GM21515 (cell line): ENCODE measurements around the gene SNX33.
"Not testable (repeated sequence)": the region's sequence is repeated elsewhere in the genome, so short reads cannot be mapped to it uniquely, and the experiment has no call there.

ENCODE experiments used
- ATAC-seq: cut with Tn5 transposase; IDR thresholded peaks from one replicate; pipeline ENCODE4 v1.9.1; 2021; ENCODE audit not compliant: unreplicated experiment

Gene SNX33

DNA sequence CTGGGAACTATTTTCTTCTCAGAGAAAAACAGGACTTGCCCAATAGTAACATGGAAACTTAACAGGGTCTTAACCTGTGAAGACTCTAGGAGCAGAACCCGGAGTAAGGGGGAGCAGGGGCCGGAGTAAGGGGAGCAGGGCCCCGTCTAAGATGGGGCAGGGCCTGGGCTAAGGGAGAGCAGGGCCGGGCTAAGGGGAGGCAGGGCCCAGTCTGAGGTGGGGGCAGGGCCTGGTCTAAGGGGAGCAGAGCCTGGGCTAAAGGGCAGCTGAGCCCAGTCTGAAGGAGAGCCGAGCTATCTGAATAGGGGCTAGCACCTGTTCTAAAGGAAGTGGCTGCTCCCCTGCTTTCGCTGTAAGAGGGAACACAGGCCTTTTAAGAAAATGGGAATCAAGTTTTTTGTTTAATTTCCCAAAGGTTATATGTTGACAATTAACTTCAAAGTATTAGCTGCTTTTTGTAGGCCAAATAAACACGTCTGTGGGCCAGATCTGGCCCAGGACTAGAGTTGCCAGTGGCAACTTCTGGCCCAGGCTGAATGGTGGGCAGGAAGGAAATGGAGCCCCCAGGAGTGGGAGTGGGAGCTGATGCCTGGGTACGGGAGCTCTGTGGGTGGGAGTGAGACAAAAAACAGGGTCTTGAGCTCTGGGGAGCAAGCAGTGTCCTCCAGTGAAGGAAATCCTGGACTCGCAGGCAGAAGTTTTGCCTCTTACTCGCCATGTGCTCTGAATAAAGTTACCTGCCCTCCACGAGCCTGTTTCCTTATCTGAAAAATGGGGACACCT, 32.5 kb downstream of the SNX33 start:
- no peak for ATAC-seq

DNA sequence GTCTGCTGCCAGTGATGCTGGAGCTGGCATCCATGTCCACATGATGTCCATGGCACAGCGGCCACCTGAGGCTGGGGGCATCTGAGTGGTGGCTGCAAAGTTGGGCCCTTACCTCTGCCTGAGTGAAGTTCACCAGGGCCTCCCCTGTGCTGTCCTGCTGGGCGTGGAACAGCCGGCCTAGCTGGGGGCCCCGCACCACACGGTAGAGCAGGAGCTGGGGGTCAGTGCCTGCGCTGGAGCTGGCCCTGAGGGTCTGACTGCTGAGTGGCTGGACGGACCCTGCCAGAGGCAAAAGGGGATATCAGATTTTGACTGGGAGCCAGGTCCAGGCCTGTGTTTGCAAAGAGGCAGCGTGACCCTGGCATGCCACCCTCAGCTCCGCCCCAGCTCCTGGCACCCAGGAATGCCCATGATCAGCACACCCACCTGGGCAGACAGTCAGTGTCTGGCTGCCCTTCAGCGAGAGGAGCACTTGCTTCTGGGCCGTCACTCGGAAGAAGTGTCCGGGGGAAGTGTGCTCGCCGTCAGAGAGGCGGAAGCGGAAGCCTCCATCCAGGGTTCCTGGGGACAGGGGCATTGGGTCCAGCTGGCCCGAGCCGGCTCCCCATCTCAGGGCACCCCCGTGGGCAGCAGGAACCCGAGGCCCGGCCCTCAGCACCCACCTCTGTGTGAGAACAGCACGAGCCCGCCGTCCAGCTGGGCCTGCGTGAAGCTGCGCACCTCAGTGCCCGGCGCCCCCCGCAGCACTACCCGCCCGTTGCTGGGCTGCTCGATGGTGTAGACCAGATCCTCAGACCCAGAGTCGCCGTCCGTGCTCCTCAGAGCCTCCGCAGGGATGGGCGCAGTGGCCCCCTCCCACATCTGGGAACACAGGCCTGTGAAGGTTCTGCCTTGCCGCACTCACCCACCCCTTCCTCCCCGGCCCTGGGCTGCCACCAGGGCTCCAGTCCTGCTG, 34.7 kb downstream of the SNX33 start:
- no peak for ATAC-seq

DNA sequence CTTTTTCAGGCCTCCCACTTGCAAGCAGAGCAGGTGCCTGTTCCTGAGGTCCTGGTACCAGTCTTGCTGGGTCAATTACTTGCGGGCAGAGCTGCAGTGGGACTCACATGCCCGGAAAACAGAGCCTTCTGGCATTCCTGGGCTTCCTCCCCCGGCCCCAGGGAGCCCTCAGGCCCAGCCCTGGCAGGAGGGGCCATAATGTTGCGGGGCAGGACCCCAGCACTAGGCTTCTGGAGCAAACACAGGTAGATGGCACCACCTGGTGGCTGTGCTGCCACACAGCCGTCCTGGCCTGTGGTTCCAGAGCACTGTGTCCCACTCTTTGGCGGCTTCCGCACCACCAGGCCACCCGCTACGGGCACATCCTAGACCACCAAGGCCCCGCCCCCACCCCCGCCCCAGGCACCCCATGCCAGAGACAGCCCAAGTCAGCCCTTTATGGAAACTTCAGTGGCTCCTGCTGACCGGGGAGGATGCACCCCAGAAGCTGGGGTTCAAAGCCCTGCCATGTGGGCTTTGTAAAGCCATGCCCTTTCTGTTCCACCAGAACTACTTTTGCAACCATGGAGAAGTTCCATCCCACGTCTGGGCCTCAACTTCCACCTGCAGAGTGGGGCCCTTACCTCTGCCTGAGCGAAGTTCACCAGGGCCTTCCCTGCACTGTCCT, 36.1 kb downstream of the SNX33 start:
- ATAC-seq, result not testable (repeated sequence)

GRCh38 chr15:75684648-75685047, 36.9 kb downstream of the SNX33 start:
- ATAC-seq, result no peak

DNA sequence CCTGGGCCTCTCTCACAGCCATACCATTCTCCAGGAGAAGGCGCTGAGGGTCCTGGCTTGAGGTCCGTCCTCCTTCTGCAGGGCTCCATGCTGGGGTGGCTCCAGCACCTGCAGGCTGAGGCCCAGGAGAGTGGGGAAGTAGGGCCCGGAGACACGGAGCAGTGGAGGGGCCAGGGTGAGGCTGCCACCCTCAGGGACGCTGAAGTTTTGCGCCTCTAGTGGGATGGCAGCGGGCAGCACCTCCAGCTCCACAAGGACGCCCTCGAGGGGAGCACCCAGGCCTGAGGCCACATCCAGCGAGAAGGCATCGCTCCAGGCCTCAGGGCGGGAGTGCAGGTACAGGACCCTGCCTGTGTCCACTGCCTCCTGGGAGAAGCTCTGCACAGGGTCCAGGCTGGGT, 37.5 kb downstream of the SNX33 start:
- ATAC-seq, result no peak

- not testable (repeated sequence) for ATAC-seq
Observed at GRCh38 chr15:75686212-75686642, 38.5 kb downstream of the SNX33 start.

DNA sequence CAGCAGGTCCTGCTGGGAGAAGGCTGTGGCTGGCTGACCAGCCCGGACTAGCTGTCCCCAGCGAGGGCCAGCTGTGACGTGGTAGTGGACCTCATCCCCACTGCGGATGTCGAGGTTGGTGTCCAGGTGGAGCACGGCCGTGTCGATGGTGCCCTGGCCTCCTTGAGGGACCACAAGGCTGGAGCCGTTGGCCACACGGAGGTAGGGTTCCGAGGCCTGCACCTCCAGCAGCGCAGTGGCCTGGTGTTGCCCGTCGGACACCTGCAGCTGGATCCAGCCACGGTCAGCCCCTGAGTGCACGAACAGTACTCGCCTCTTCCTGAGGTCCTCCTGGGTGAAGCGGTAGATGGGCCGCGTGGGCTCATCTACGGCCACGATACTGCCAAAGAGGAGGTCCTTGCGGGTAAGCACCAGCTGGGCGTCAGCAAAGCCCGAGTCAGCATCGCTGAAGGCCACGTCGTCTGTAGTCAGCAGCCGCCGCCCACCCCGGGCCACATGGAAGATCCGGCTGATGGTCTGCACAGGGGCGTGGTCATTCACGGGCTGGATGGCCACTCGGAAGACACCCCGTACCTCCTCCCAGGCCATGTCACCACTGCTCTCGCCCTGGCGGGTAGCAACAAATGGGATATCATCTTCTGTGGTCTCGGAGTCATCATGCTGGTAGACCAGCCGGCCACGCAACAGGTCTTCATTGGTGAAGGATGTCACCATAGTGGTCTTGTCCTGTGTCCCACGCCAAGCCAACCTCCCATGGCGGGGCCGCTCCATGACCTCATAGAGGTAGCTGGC, 40.0 kb downstream of the SNX33 start:
- ATAC-seq, result no peak

GRCh38 chr15:75688278-75688557, 40.5 kb downstream of the SNX33 start:
- ATAC-seq, result no peak

- ATAC-seq, result no peak
Observed at GRCh38 chr15:75688831-75689230, 41.1 kb downstream of the SNX33 start.

- ATAC-seq, result not testable (repeated sequence)
Observed at GRCh38 chr15:75689429-75689828, 41.7 kb downstream of the SNX33 start.

DNA sequence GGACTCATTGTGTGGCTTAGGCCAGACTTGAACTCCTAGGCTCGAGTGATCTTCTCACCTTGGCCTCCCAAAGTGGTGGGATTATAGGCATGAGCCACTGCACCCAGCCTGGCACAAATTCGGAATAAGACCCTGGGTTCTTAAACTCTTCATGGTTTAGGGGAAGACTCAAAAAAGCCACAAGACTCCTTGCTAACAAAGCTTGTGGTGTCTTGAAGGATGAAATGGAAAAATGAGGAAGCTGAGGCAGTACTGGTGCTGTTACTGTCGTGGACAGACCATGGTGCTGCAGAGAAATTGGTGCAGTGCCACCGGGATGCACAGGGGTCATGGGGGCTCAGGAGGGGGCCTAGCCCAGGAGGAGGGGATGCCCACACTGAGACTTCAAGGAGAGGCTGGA, 44.6 kb downstream of the SNX33 start:
- ATAC-seq, result not testable (repeated sequence)

DNA sequence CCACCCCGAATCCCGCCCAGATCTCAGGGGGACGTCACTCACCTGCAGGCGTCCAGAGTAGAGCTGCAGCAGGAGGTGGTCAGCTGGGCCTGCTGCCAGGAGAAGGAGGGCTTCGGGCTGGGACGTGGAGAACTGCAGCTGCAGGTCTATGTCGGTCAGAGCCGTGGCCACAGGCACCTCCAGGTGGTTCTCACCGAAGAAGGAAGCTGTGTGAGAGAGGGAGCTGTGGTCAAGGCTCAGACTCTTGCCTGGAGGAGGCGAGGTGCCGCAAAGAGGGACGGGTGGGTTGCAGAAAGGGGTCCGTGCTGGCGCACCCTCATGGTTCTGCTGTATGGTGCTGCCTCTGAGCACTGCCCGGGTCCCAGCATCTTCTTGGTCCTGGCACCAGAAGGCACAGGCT, 45.3 kb downstream of the SNX33 start:
- ATAC-seq, result not testable (repeated sequence)

DNA sequence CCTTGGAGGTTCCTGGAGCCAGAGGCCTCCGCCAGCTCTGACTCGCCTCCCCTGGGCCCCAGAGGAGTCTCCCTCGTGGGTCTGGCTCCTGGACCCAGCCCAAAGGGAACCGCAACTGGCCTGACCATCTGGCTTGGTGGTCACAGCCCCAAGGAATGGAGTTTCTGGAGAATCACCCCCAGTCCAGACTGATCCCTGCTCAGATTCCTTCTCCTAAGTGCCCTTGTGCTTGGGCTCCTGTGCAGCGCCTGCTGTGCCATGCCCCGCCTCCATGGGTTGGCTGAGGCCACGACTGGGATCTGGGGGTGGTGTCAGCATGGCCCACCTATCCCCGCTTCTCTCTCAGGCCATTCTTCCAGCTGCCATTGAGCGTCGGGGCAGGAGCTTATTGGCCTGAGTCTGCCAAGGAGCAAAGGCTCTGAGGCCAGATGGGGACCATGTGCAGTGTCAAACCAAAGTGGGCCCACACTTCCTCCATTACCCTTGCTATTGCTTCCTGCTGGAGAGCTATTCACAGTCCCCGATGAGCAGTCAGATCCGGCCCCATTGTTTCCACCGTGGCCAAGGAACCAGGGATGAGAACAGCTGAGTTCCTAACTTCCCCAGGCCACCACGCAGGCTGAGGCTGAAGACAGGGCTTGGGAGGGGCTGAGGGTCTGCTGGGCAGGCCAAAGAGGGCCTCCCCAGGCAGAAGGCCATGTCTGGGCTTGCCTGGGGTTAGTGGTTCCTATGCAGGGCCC, 46.0 kb downstream of the SNX33 start:
- no peak for ATAC-seq

- no peak for ATAC-seq
Observed at GRCh38 chr15:75694241-75695182, 46.8 kb downstream of the SNX33 start.

GRCh38 chr15:75695220-75695619, 47.5 kb downstream of the SNX33 start:
- ATAC-seq, result no peak

DNA sequence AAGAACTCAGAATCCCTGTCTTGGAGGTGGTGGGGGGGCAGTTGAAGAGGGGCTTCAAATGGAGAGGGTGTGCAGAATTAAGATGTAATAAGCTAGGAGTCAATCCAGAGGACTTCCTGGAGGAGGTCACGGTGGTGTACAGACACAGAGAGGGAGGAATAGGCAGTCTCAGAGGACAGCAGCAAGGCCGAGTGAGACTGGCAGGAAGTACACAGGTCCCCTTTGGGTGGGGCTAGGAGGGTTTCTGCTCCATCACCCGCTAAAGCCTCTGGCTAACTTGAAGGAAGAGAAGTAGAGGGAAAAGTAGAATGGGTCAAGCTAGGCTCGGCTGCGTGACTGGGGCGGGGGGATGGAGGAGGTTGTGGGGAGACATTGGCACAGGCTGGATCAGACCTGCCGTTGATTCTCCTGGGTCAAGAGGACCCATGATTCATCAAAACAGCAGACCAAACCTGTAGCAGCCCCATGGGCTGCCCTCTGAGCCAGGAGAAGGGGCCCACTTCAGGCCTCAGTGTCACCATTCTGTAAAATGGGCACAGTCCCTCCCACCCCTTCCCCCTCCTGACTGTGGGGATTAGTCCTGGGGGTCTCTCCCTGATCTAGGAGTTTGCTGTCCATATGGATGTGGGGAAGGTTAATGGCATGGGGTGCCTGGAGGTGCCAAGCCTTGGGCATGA, 48.1 kb downstream of the SNX33 start:
- no peak for ATAC-seq

- ATAC-seq, result no peak
Observed at GRCh38 chr15:75696311-75696720, 48.6 kb downstream of the SNX33 start.

GRCh38 chr15:75696854-75697259, 49.1 kb downstream of the SNX33 start:
- no peak for ATAC-seq
